Mesenchymal stem cell (in vitro differentiated cells and primary cell): ENCODE data around the gene WWTR1. TPM values are rescaled to one million over a fixed set of nuclear protein-coding genes. Genes with fewer than 3 reads are reported as not detected.
A peak's percentile ranks its signal among the peaks of the same experiment; 100 is the strongest.

Experiments
- DNase-seq: peaks from one replicate; pipeline ENCODE4 v3.0.0-alpha.2; 2013
- H2AFZ ChIP-seq: one replicate; pipeline ENCODE4 v1.6.1; 2013; ENCODE audit warnings: low read depth, mild to moderate bottlenecking, control low read depth, inconsistent platforms, low read length, moderate library complexity
- H2AK5ac ChIP-seq: 2 replicates; pipeline ENCODE4 v1.6.1; 2013; ENCODE audit warnings: low read length, moderate library complexity, mild to moderate bottlenecking, inconsistent platforms; ENCODE audit not compliant: severe bottlenecking
- H2BK120ac ChIP-seq: one replicate; pipeline ENCODE4 v1.6.1; 2013; ENCODE audit warnings: low read depth, mild to moderate bottlenecking, inconsistent platforms, low read length, moderate library complexity
- H2BK12ac ChIP-seq, 2 experiments: one replicate each; pipeline ENCODE4 v1.6.1; 2013; ENCODE audit warnings: inconsistent platforms in 2 of 2, low read length in 2 of 2, mild to moderate bottlenecking in 2 of 2, moderate library complexity in 2 of 2, control low read depth in 1 of 2
- H2BK15ac ChIP-seq: one replicate; pipeline ENCODE4 v1.6.1; 2013; ENCODE audit warnings: mild to moderate bottlenecking, low read depth, inconsistent platforms; ENCODE audit not compliant: poor library complexity, severe bottlenecking
- H2BK5ac ChIP-seq: 2 replicates; pipeline ENCODE4 v1.6.1; 2013; ENCODE audit warnings: low read depth, mild to moderate bottlenecking, low read length, control low read depth, inconsistent platforms; ENCODE audit not compliant: poor library complexity, severe bottlenecking
- H3K14ac ChIP-seq, 2 experiments: one replicate each; pipeline ENCODE4 v1.6.1; 2013; ENCODE audit warnings: inconsistent platforms in 2 of 2, low read length in 2 of 2, control low read depth in 1 of 2, mild to moderate bottlenecking in 1 of 2, moderate library complexity in 1 of 2
- H3K18ac ChIP-seq, 2 experiments: one replicate each; pipeline ENCODE4 v1.6.1; 2013; ENCODE audit warnings: inconsistent platforms in 2 of 2, low read length in 2 of 2, control low read depth in 1 of 2, low read depth in 1 of 2, mild to moderate bottlenecking in 1 of 2
- H3K23ac ChIP-seq, 2 experiments: one replicate each; pipeline ENCODE4 v1.6.1; 2013; ENCODE audit warnings: inconsistent platforms in 2 of 2, low read length in 2 of 2, mild to moderate bottlenecking in 2 of 2, moderate library complexity in 2 of 2, control low read depth in 1 of 2
- H3K27ac ChIP-seq: 2 replicates; pipeline ENCODE4 v1.5.1; 2013; ENCODE audit warnings: mild to moderate bottlenecking, moderate library complexity, low read length, control low read depth, inconsistent platforms; ENCODE audit not compliant: poor library complexity, severe bottlenecking
- H3K27me3 ChIP-seq, 2 experiments: 2 replicates each; pipeline versions ENCODE4 v1.6.1 to v1.7.0; 2013; ENCODE audit warnings: low read length in 2 of 2, mild to moderate bottlenecking in 2 of 2, moderate library complexity in 2 of 2, control low read depth in 1 of 2, inconsistent platforms in 1 of 2; ENCODE audit not compliant: control insufficient read depth in 1 of 2, insufficient read depth in 1 of 2
- H3K36me3 ChIP-seq, 2 experiments: 2 replicates each; pipeline versions ENCODE4 v1.6.1 to v1.7.0; 2013; ENCODE audit warnings: low read length in 2 of 2, control low read depth in 1 of 2, inconsistent platforms in 1 of 2, low read depth in 1 of 2, mild to moderate bottlenecking in 1 of 2; ENCODE audit not compliant: insufficient read depth in 2 of 2, control insufficient read depth in 1 of 2
- H3K4ac ChIP-seq, 2 experiments: one replicate each; pipeline ENCODE4 v1.6.1; 2013; ENCODE audit warnings: inconsistent platforms in 2 of 2, low read length in 2 of 2, mild to moderate bottlenecking in 2 of 2, moderate library complexity in 2 of 2, control low read depth in 1 of 2, low read depth in 1 of 2
- H3K4me1 ChIP-seq: 2 replicates; pipeline ENCODE4 v1.6.1; 2013; ENCODE audit warnings: low read depth, low read length, control low read depth; ENCODE audit not compliant: control insufficient read depth, insufficient read depth
- H3K4me2 ChIP-seq: 2 replicates; pipeline ENCODE4 v1.6.1; 2013; ENCODE audit warnings: low read length, mild to moderate bottlenecking, inconsistent platforms; ENCODE audit not compliant: poor library complexity, severe bottlenecking
- H3K4me3 ChIP-seq, 2 experiments: 2 replicates each; pipeline versions ENCODE4 v1.5.1 to v1.7.0; 2013; ENCODE audit warnings: low read length in 2 of 2, mild to moderate bottlenecking in 2 of 2, control low read depth in 1 of 2, low read depth in 1 of 2; ENCODE audit not compliant: insufficient read depth in 1 of 2
- H3K79me1 ChIP-seq: replicated peaks from 2 replicates; pipeline ENCODE4 v1.6.1; 2013; ENCODE audit warnings: mild to moderate bottlenecking, control low read depth, low read length, inconsistent platforms; ENCODE audit not compliant: poor library complexity, severe bottlenecking
- H3K9ac ChIP-seq: 2 replicates; pipeline ENCODE4 v1.7.0; 2013; ENCODE audit warnings: mild to moderate bottlenecking, low read length, moderate library complexity
- H3K9me3 ChIP-seq: 2 replicates; pipeline ENCODE4 v1.7.0; 2013; ENCODE audit warnings: mild to moderate bottlenecking, low read length; ENCODE audit not compliant: control insufficient read depth
- H4K8ac ChIP-seq: one replicate; pipeline ENCODE4 v1.6.1; 2013; ENCODE audit warnings: inconsistent platforms, mild to moderate bottlenecking, low read length, moderate library complexity
- H4K91ac ChIP-seq: one replicate; pipeline ENCODE4 v1.6.1; 2013; ENCODE audit warnings: mild to moderate bottlenecking, low read length, inconsistent platforms
- WGBS: methylation state at CpG from one replicate; pipeline ENCODE4 v1.1.7; 2013; ENCODE audit warnings: mixed read lengths; 5-methylcytosine and 5-hydroxymethylcytosine counted together
- small RNA-seq: library from polyadenylated mRNA; stranded (forward); fragments of <200 nt; extraction: miRNeasy Mini kit (QIAGEN cat#:217004); gene quantifications from one replicate; pipeline ENCODE3, GENCODE V24; 2013; ENCODE audit warnings: low read depth

Gene WWTR1

DNA sequence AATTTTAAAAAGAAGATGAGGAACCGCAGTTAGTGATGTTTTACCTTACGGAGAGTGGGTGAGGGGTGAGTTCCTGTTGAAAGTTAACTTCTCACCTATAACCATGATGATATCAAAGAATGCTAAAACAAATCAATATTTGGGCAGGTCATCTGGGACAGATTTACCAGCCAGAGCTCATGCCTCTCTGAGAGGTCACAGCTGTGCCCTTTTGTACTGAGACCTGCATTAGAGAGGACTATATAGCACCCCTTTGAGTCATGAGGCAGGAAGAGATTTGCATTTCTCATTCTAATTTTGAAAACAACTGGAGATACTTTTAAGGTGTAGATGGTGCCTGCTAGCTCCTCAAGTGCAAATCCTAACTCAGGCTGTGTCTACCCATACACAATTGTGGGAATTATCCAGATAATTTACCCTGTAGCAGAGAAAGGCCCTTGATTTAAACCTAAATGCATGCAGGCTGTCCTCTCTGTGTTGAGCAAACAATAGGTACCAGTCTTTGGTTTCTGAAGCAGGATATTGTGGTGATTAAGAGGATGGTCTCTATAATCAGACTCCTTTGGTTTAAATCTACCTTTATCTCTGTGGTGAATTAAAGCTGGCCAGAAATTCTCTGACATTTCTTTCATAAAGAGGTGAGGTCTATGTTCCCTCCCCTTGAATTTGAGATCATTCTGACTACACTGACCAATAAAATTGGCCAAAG, 189.2 kb downstream of the WWTR1 start:
- no peak overlapping the region for H3K4me2 ChIP-seq
- DNase-seq, result peak; percentile 29
- no peak overlapping the region for H3K23ac ChIP-seq
- H4K8ac ChIP-seq, result no peak overlapping the region
- H3K9ac ChIP-seq, result no peak overlapping the region
- H3K18ac ChIP-seq, result peak overlapping the region; percentile 11 to 69
- WGBS, result no CpG with 5 or more reads among the region's 2 CpGs
- H4K91ac ChIP-seq, result no peak overlapping the region
- no peaks in the 10 kb centered on the region for H3K79me1 ChIP-seq
- no peak overlapping the region for H2BK5ac ChIP-seq
- no peak overlapping the region for H3K27ac ChIP-seq
- no peak overlapping the region for H3K14ac ChIP-seq
- H2BK120ac ChIP-seq, result peak overlapping the region; percentile 27
- peak overlapping the region in 1 of 2 experiments; percentile 18 for H2BK12ac ChIP-seq
- peaks cover 4% of the 10 kb centered on the region for H3K4me1 ChIP-seq
- no peak overlapping the region for H2BK15ac ChIP-seq
- H3K27me3 ChIP-seq, result no peaks in the 10 kb centered on the region
- peaks cover 0 to 4% of the 10 kb centered on the region in 2 experiments for H3K36me3 ChIP-seq
- no peak overlapping the region for H3K4me3 ChIP-seq
- H2AFZ ChIP-seq, result no peak overlapping the region
- H3K4ac ChIP-seq, result no peak overlapping the region
- peak overlapping the region; percentile 23 for H2AK5ac ChIP-seq
- H3K9me3 ChIP-seq, result no peaks in the 10 kb centered on the region

Small RNA genes within 50 kb of the gene (small RNA-seq; reads per million reads assigned to genes)
- not detected for gene RNU6-1098P
